Peyer's patch (tissue), 4 donors: ENCODE data around the gene TRIM26. TPM values are rescaled to one million over a fixed set of nuclear protein-coding genes. Genes with fewer than 3 reads are reported as not detected.

Experiments used
- DNase-seq, 3 donors: peaks; one replicate each; pipeline ENCODE4 v3.0.0-alpha.2; 2017 to 2019
- H3K27ac ChIP-seq, 4 donors: fragments of 200-600 bp; sonication (generic); one replicate each; pipeline ENCODE4 v1.5.1; 2016 to 2019
- H3K27me3 ChIP-seq, 2 donors: fragments of 200-600 bp; sonication (generic); one replicate each; pipeline ENCODE4 v1.5.1; 2019
- H3K36me3 ChIP-seq, 3 donors: fragments of 200-600 bp; sonication (generic); one replicate each; pipeline ENCODE4 v1.5.1; 2016 to 2019
- H3K4me1 ChIP-seq, 4 donors: fragments of 200-600 bp; sonication (generic); one replicate each; pipeline ENCODE4 v1.5.1; 2016 to 2019
- H3K4me3 ChIP-seq, 4 donors: fragments of 200-600 bp; sonication (generic); 1 replicate in 3 of 4; 2 replicates in 1 of 4; pipeline ENCODE4 v1.5.1; 2016 to 2019; ENCODE audit warnings: mild to moderate bottlenecking in 1 of 4
- H3K9me3 ChIP-seq, 4 donors: fragments of 200-600 bp; sonication (generic); one replicate each; pipeline ENCODE4 v1.5.1; 2016 to 2019; ENCODE audit warnings: mild to moderate bottlenecking in 1 of 4
- CTCF ChIP-seq, 6 experiments: fragments of 450-650 bp in 4 of 6; fragments of 200-600 bp in 2 of 6; sonication (generic) in 1 of 6; IDR thresholded peaks; one replicate each; pipeline ENCODE4 v1.5.1; 2017 to 2019; ENCODE audit warnings: antibody characterized with exemption in 6 of 6, mild to moderate bottlenecking in 3 of 6, moderate library complexity in 1 of 6
- POLR2A ChIP-seq, 2 donors: fragments of 450-650 bp; IDR thresholded peaks; one replicate each; pipeline ENCODE4 v1.5.1; 2017; ENCODE audit warnings: antibody characterized with exemption in 2 of 2, mild to moderate bottlenecking in 2 of 2, moderate library complexity in 2 of 2
- total RNA-seq, 4 donors: library from RNA; depleted of rRNA; stranded (reverse); fragments of >200 nt; gene quantifications; one replicate each; pipeline ENCODE4 v1.1.0, GENCODE V29; 2016

TRIM26 gene
- total RNA-seq, 4 donors from 2014 or later, result 65.9 to 175 (median 90.5) TPM

GRCh38 chr6:30206799-30207618, 6.2 kb downstream of the TRIM26 start:
- DNase-seq, result peak in 1 of 3 donors; percentile 58
- Histone ChIP-seq H3K4me3 (peak overlapping the region in 1 of 4 donors; percentile 9), H3K9me3 (no peaks in the 10 kb centered on the region), H3K27me3 (no peaks in the 10 kb centered on the region), H3K36me3 (peaks cover 0 to 6% (median 0%) of the 10 kb centered on the region in 3 donors), H3K27ac (peak overlapping the region; percentile 25 to 79 (median 67)), H3K4me1 (peaks cover 8 to 73% (median 31%) of the 10 kb centered on the region in 4 donors)
- TF ChIP-seq POLR2A (IDR thresholded peaks at IDR 0.05) (no peak), CTCF (IDR thresholded peaks at IDR 0.05) (peak in 1 of 6 experiments; percentile 29)

- TF ChIP-seq POLR2A (IDR thresholded peaks at IDR 0.05), result no peak
- TF ChIP-seq CTCF (IDR thresholded peaks at IDR 0.05), result no peak
- H3K4me3 ChIP-seq, result no peak overlapping the region
- peaks cover 8 to 74% (median 27%) of the 10 kb centered on the region in 4 donors for H3K4me1 ChIP-seq
- peak overlapping the region in 1 of 4 donors; percentile 79 for H3K27ac ChIP-seq
- DNase-seq, result no peak
- no peaks in the 10 kb centered on the region for H3K27me3 ChIP-seq
- H3K9me3 ChIP-seq, result no peaks in the 10 kb centered on the region
- H3K36me3 ChIP-seq, result peaks cover 0 to 6% (median 0%) of the 10 kb centered on the region in 3 donors
Measured at GRCh38 chr6:30206152-30206551, 7.1 kb downstream of the TRIM26 start.

- TF ChIP-seq POLR2A (IDR thresholded peaks at IDR 0.05), result no peak
- TF ChIP-seq CTCF (IDR thresholded peaks at IDR 0.05), result no peak
- Histone ChIP-seq H3K27me3 (no peaks in the 10 kb centered on the region), H3K4me1 (peaks cover 8 to 70% (median 19%) of the 10 kb centered on the region in 4 donors), H3K27ac (no peak overlapping the region), H3K36me3 (peaks cover 0 to 22% (median 0%) of the 10 kb centered on the region in 3 donors), H3K9me3 (no peaks in the 10 kb centered on the region), H3K4me3 (no peak overlapping the region)
- no peak for DNase-seq
Measured at GRCh38 chr6:30204116-30204515, 9.1 kb downstream of the TRIM26 start.

- Histone ChIP-seq H3K36me3 (peaks cover 0 to 40% (median 0%) of the 10 kb centered on the region in 3 donors), H3K27me3 (no peaks in the 10 kb centered on the region), H3K9me3 (no peaks in the 10 kb centered on the region), H3K4me1 (peaks cover under 1 to 53% (median 11%) of the 10 kb centered on the region in 4 donors), H3K27ac (peak overlapping the region in 1 of 4 donors; percentile 52), H3K4me3 (no peak overlapping the region)
- peak in 1 of 3 donors; percentile 64 for DNase-seq
- TF ChIP-seq CTCF (IDR thresholded peaks at IDR 0.05), result no peak
Measured at GRCh38 chr6:30202366-30202765, 10.8 kb downstream of the TRIM26 start.

- peak in 2 of 3 donors; percentile 61 to 75 for DNase-seq
- H3K36me3 ChIP-seq, result peaks cover 0 to 56% (median 0%) of the 10 kb centered on the region in 3 donors
Measured at GRCh38 chr6:30200551-30201281, 12.5 kb downstream of the TRIM26 start.

More at GRCh38 chr6:30200551-30201281, 12.5 kb downstream of the TRIM26 start:
- Histone ChIP-seq H3K4me3 (no peak overlapping the region), H3K9me3 (no peaks in the 10 kb centered on the region), H3K27ac (peak overlapping the region in 1 of 4 donors; percentile 5), H3K4me1 (peaks cover 0 to 37% (median 5%) of the 10 kb centered on the region in 4 donors), H3K27me3 (no peaks in the 10 kb centered on the region)
- peak in 1 of 2 donors; percentile 18 for TF ChIP-seq POLR2A (IDR thresholded peaks at IDR 0.05)
- no peak for TF ChIP-seq CTCF (IDR thresholded peaks at IDR 0.05)
